ENCODE measurements around the gene MCM9.

DNA sequence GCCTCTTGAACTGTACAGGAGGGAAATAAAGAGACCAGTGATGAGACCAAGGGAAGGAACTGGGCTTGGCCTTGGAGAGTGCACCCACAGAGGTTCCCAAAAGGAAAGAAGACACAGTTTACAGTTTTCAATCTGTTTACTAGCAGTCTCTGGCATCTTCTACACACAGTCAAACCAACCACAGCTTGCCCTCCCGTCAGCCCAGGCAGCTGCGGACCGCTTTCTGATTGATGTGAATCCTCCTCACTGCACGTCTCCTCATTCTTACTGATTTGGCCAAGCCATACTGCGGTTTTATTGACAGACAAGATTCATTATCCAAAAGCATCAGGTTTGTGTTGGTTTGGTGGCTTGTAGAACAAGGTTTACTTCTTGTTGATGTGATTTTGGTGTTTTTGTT is 145.5 kb downstream of the MCM9 start:
- TF ChIP-seq, protein P1, sequence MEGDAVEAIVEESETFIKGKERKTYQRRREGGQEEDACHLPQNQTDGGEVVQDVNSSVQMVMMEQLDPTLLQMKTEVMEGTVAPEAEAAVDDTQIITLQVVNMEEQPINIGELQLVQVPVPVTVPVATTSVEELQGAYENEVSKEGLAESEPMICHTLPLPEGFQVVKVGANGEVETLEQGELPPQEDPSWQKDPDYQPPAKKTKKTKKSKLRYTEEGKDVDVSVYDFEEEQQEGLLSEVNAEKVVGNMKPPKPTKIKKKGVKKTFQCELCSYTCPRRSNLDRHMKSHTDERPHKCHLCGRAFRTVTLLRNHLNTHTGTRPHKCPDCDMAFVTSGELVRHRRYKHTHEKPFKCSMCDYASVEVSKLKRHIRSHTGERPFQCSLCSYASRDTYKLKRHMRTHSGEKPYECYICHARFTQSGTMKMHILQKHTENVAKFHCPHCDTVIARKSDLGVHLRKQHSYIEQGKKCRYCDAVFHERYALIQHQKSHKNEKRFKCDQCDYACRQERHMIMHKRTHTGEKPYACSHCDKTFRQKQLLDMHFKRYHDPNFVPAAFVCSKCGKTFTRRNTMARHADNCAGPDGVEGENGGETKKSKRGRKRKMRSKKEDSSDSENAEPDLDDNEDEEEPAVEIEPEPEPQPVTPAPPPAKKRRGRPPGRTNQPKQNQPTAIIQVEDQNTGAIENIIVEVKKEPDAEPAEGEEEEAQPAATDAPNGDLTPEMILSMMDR (IDR thresholded peaks at IDR 0.05), result no peak
- no peak for TF ChIP-seq POLR2A (IDR thresholded peaks at IDR 0.05)
